Endodermal cell (in vitro differentiated cells): ENCODE results near the gene THADA. TPM values are rescaled to one million over a fixed set of nuclear protein-coding genes. Genes with fewer than 3 reads are reported as not detected.

Experiments
- DNase-seq: peaks from one replicate; pipeline ENCODE4 v3.0.0-alpha.2; 2017
- H3K27ac ChIP-seq: 2 replicates; pipeline ENCODE4 v1.5.1; 2013; ENCODE audit warnings: mild to moderate bottlenecking, low read depth, low read length, moderate library complexity
- H3K27me3 ChIP-seq: 2 replicates; pipeline ENCODE4 v1.6.1; 2013; ENCODE audit warnings: mild to moderate bottlenecking, low read length, moderate library complexity; ENCODE audit not compliant: insufficient read depth, control insufficient read depth, poor library complexity, severe bottlenecking
- H3K36me3 ChIP-seq: 2 replicates; pipeline ENCODE4 v1.7.0; 2013; ENCODE audit warnings: mild to moderate bottlenecking, low read length, moderate library complexity; ENCODE audit not compliant: control insufficient read depth, insufficient read depth
- H3K4me1 ChIP-seq: one replicate; pipeline ENCODE4 v1.7.0; 2013; ENCODE audit warnings: low read length; ENCODE audit not compliant: control insufficient read depth, insufficient read depth
- H3K4me3 ChIP-seq: 2 replicates; pipeline ENCODE4 v1.5.1; 2013; ENCODE audit warnings: mild to moderate bottlenecking, low read length, moderate library complexity
- H3K9ac ChIP-seq: 2 replicates; pipeline ENCODE4 v1.6.1; 2013; ENCODE audit warnings: mild to moderate bottlenecking, low read length, moderate library complexity; ENCODE audit not compliant: poor library complexity, severe bottlenecking; ENCODE audit errors: extremely low read depth
- H3K9me3 ChIP-seq: 2 replicates; pipeline ENCODE4 v1.6.1; 2013; ENCODE audit warnings: mild to moderate bottlenecking, low read length, moderate library complexity; ENCODE audit not compliant: control insufficient read depth
- H3K27ac Mint-ChIP-seq: 2 replicates; pipeline ENCODE4 v1.8.0; 2020; ENCODE audit warnings: mixed read lengths
- H3K27me3 Mint-ChIP-seq: 2 replicates; pipeline ENCODE4 v1.8.0; 2021; ENCODE audit warnings: mild to moderate bottlenecking, mixed read lengths; ENCODE audit not compliant: insufficient read depth
- H3K36me3 Mint-ChIP-seq: 2 replicates; pipeline ENCODE4 v1.8.0; 2020; ENCODE audit warnings: low read depth, mixed read lengths
- H3K4me1 Mint-ChIP-seq: 2 replicates; pipeline ENCODE4 v1.8.0; 2020; ENCODE audit warnings: mixed read lengths
- H3K4me3 Mint-ChIP-seq: 2 replicates; pipeline ENCODE4 v1.8.0; 2020; ENCODE audit warnings: mild to moderate bottlenecking, moderate library complexity, mixed read lengths
- H3K9me3 Mint-ChIP-seq: 2 replicates; pipeline ENCODE4 v1.8.0; 2020; ENCODE audit warnings: mild to moderate bottlenecking, mixed read lengths
- WGBS, 2 experiments: methylation state at CpG; one replicate each; pipeline versions ENCODE4 v1.1.5 to v1.1.7; 2013; ENCODE audit warnings: missing lambda C conversion rate in 2 of 2, mixed read lengths in 1 of 2; ENCODE audit not compliant: insufficient coverage in 1 of 2, insufficient read length in 1 of 2; 5-methylcytosine and 5-hydroxymethylcytosine counted together
- total RNA-seq, 2 donors: library from RNA; stranded (reverse); fragmentation: NEBNext Ultra II Directional in 1 of 2; extraction: Animal tissue kit (Norgen Biotek cat#: 25700) in 1 of 2; gene quantifications; 2 replicates in 1 of 2; 3 replicates in 1 of 2; pipeline ENCODE4 v1.2.1, GENCODE V29; 2021
- TF ChIP-seq, protein P1 (sequence below): fragments of 200-600 bp; sonication (generic); conservative IDR thresholded peaks from 2 replicates; pipeline ENCODE4 v1.5.0; 2021; ENCODE audit warnings: antibody characterized with exemption, mild to moderate bottlenecking

The THADA gene
- total RNA-seq, 2 donors from 2014 or later: 32.8 to 35.0 TPM

DNA sequence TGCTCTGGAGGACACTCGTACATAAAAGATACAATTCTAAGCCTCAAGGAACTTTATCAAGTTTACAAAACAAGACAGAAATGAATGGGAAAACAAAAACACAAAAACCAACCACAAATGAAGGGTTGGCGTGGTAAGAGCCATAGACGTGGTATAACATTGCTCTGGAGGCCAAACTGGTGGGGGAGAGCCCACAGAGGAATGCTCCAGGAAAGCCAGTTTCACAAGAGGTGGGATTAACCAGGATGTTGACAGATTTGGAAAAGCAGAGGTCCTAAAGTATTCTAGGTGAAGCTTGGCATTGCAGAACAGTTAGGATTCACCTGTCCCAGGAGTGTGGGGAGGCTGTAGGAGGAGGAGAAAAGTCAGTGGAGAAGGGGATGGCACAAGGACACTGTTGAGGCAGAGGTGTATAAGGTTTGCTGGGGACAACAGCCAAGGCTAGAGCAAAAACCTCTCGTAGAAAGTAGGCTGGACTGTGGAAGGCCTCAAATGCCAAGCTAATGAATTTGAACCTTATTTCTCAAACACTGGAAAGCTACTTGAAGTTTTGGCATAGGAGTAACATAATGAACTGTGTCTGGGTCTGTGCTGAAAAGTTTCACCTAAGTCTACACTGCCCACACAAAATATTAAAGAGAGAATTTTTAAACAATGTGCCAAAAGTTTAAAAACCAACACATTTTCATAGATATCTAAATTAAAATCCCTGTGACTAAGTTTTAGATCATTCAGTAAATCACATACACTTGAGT, 135.1 kb downstream of the THADA start:
- H3K27me3 Mint-ChIP-seq: no peaks in the 10 kb centered on the region
- Histone ChIP-seq H3K4me1 (peaks cover 4% of the 10 kb centered on the region), H3K36me3 (no peaks in the 10 kb centered on the region), H3K27ac (no peak overlapping the region), H3K27me3 (no peaks in the 10 kb centered on the region), H3K9me3 (no peaks in the 10 kb centered on the region), H3K4me3 (no peak overlapping the region), H3K9ac (no peak overlapping the region)
- H3K36me3 Mint-ChIP-seq: no peaks in the 10 kb centered on the region
- TF ChIP-seq, protein P1, sequence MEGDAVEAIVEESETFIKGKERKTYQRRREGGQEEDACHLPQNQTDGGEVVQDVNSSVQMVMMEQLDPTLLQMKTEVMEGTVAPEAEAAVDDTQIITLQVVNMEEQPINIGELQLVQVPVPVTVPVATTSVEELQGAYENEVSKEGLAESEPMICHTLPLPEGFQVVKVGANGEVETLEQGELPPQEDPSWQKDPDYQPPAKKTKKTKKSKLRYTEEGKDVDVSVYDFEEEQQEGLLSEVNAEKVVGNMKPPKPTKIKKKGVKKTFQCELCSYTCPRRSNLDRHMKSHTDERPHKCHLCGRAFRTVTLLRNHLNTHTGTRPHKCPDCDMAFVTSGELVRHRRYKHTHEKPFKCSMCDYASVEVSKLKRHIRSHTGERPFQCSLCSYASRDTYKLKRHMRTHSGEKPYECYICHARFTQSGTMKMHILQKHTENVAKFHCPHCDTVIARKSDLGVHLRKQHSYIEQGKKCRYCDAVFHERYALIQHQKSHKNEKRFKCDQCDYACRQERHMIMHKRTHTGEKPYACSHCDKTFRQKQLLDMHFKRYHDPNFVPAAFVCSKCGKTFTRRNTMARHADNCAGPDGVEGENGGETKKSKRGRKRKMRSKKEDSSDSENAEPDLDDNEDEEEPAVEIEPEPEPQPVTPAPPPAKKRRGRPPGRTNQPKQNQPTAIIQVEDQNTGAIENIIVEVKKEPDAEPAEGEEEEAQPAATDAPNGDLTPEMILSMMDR: no peak
- peaks cover 58% of the 10 kb centered on the region for H3K4me1 Mint-ChIP-seq
- H3K9me3 Mint-ChIP-seq: no peaks in the 10 kb centered on the region
- no peak overlapping the region for H3K4me3 Mint-ChIP-seq
- DNase-seq: no peak
- no peak overlapping the region for H3K27ac Mint-ChIP-seq
- WGBS, 2 experiments: 85 to 96% methylated on average over 3 to 4 of the region's 4 CpGs

DNA sequence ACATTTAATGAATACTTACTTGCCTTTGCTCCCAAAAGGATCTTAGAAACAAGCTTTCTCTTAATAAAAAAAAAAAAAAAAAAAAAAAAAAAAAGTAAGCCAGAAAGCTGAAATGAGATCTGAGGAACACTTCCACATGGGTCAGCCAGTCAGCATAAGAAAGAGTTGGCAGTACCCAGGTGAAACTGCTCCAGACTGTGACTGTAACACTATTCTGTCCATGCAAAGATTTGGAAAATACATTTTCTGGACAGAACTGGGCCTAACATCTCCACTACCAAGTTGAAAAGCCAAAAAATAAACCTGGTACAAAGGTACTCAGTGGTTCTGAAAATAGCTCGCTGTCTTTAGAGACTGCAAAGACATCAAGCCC, 135.7 kb downstream of the THADA start:
- DNase-seq: no peak
- Histone ChIP-seq H3K36me3 (no peaks in the 10 kb centered on the region), H3K4me1 (peaks cover 4% of the 10 kb centered on the region), H3K4me3 (no peak overlapping the region), H3K27ac (no peak overlapping the region), H3K9ac (no peak overlapping the region), H3K27me3 (no peaks in the 10 kb centered on the region), H3K9me3 (no peaks in the 10 kb centered on the region)
- WGBS, 2 experiments: 100% methylated on average over 1 of the region's 1 CpG; no CpG with 5 or more reads in 1 of the 2 experiments
- Mint-ChIP-seq H3K36me3 (no peaks in the 10 kb centered on the region), H3K4me3 (no peak overlapping the region), H3K9me3 (no peaks in the 10 kb centered on the region), H3K4me1 (peaks cover 62% of the 10 kb centered on the region), H3K27ac (no peak overlapping the region), H3K27me3 (no peaks in the 10 kb centered on the region)
- TF ChIP-seq, protein P1: no peak

DNA sequence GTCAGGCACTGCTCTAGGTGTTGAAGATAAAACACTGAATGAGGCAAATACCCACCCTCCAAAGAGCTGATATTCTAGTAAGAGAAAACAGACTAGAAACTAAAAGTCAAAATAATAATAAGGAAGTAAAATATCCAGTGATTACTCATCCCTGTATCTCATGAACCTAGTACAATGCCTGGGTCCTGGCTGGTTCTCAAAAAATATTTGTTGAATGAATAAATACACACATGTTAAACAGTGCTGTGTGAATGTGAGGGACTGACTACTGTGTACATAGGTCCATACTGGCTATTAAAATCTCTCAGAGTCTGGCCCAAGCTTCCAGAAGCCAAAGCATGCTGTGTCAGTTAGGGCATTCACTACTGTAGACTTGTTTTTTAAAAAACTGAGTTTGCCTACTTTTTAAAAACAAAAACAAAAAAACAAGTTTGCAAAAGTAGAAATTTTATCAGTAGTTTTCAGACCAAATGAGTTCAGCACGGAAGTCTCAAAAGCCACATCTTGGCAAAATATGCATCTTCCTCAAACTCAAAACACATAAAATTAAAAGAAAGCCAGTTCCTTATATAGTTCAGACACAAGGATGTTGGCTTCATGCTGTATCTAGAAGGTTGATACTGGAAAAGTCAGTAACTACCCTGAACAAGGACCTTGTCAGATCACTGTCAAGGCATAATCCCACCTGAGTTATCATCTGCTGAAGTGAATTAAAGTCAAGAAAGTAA, 136.2 kb downstream of the THADA start:
- Mint-ChIP-seq H3K27me3 (no peaks in the 10 kb centered on the region), H3K9me3 (no peaks in the 10 kb centered on the region), H3K4me3 (no peak overlapping the region), H3K4me1 (peaks cover 62% of the 10 kb centered on the region), H3K27ac (no peak overlapping the region), H3K36me3 (no peaks in the 10 kb centered on the region)
- no peak overlapping the region for H3K27ac ChIP-seq
- 100% methylated on average over 1 of the region's 1 CpG; no CpG with 5 or more reads in 1 of the 2 experiments for WGBS, 2 experiments
- TF ChIP-seq, protein P1: no peak
- no peak overlapping the region for H3K4me3 ChIP-seq
- no peak for DNase-seq
- H3K9me3 ChIP-seq: no peaks in the 10 kb centered on the region
- no peak overlapping the region for H3K9ac ChIP-seq
- no peaks in the 10 kb centered on the region for H3K27me3 ChIP-seq
- H3K4me1 ChIP-seq: peaks cover 4% of the 10 kb centered on the region
- no peaks in the 10 kb centered on the region for H3K36me3 ChIP-seq
